ENCODE data around the gene PPDPF. TPM values are rescaled to one million over a fixed set of nuclear protein-coding genes. Genes with fewer than 3 reads are reported as not detected.
"Not testable (repeated sequence)": the region's sequence is repeated elsewhere in the genome, so short reads cannot be mapped to it uniquely, and the experiment has no call there.

Gene PPDPF
- total RNA-seq, 1 donor from 2014 or later: 54.2 TPM

DNA sequence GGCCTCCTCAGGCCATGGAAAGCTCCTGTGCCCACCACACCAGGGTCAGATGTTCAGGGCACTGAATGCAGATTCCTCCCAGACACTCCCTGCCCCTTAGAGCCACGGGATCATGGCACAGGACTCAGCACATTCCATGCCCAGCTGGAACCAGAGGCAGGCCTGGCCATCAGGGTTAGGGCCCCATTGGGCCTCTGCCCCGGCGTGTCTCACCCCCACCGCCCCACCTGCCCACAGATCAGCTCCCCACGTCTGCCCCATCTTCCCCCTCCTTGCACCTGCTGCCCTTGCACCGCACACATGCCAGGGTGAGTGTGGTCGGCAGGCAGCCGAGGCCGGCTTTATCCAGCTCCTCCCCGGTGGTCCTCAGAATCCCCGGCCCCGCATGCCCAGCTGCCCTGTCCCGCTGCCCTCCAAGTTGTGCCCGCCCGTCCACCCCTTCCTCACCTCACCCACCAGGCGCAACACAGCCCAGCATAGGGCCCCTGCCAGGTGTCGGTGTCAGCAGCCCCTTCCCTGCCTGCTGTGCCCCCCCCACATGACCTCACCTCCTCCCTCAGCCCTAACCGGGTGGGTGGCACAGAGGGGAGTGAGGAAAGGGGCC, 29.2 kb downstream of the PPDPF start:
- no peak for DNase-seq (ENCODE audit: low spot score)

DNA sequence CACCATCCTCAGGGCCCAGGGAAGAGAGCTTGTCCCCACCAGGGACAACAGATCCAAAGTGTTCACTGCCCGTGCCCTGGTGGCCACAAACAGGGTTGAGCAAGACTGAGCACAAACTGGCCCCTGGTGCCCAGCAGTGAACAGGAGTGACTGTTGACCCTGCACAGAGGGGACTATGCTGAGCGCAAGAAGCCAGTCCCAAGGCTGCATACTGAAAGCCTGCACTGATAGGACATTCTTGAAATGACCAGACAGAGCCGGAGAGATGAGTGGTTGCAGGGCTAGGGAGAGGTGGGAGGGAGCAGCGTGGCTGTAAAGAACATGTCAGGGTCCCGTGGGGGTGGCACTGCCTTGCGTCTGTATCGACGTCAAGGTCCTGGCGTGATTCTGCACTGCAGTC, 30.5 kb downstream of the PPDPF start:
- no peak for DNase-seq (ENCODE audit: low spot score)

DNA sequence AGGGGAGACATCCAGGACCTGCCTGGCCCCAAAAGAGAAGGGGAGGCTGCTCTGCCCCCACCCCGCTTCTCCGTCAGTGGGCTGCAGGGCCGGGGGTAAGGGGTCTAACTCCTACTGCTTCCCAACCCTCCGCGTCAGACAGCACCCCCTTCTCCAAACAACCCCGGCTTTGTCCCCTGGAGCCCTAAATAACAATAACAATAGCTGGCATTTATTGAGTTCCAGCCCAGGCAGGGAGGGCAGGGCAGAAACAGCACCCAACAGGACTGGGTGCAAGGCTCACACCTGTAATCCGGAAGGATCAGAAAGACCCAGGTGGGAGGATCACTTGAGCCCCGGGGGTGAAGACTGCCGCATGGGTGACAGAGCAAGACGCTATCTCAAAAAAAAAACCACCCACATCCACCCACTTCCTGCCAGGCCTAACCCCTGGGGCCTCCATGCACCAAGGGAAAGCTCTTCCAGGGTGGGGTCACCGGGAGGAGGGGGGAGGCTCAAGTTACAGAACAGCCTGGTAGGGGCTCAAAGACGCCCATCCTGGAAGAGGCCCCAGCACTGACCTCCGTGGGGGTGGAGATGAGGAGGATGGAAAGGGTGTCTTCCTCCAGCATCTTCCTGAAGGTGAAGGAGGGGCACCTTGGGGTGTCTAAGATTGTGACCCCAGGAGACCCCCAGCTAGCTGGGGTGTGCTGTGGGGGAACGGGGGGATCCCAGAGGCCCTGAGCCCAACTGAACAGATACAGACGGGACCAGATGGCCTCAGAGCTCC, 32.1 kb downstream of the PPDPF start:
- DNase-seq (ENCODE audit: low spot score): peak; percentile 36

- peak; percentile 53 for DNase-seq (ENCODE audit: low spot score)
Measured at GRCh38 chr20:63553251-63553932, 32.8 kb downstream of the PPDPF start.

GRCh38 chr20:63553933-63554290, 33.3 kb downstream of the PPDPF start, which contains the start of gene FNDC11:
Gene FNDC11 (plus strand): TSS chr20:63554159. CDS start chr20:63555664, 1,505 bp downstream.
- peak; percentile 31 for DNase-seq (ENCODE audit: low spot score)

DNA sequence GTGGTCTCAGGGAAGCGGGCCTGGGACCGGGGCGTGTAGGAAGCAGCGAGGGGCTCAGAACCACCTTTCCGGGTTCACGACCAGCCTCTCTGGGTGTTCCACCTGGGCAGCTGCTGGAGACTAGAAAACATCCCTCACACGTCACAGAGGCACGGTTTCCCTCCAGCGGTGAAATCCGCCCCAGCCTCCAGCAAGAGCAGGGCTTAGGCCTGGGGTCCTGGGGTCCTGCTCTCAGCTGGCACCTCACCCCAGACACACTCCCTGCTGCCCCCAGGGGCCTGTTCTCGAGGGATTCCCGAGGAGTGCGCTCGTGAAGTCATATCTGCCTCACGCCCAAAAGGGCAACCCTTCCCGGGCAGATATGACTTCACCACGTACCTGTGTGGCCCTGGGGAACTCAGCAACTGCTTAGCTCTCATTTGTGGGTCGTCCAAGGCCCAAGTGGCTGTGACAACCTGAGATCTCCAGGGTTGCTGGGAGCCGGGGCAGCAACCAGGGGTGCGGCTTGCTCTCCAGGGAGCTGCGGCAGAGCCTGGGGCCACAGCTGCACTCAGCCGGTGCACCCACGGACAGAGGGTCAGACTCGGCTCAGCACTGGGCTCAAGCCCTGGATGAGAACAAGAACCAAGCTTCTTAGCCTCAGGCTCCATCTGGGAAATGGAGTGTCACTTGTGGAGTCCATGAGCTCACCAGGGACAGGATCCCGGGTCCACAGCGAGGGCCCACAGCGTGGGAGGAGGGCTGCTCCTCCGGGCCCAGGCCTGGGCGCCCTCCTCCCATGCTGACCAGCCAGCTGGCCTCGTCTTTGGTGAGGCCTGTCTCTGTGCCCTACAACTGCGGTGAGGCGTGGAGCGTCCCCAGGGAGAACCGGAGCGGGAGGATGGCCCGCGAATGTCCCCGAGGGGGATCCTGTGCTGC, 34.1 kb downstream of the PPDPF start:
- DNase-seq (ENCODE audit: low spot score): no peak

- no peak for DNase-seq (ENCODE audit: low spot score)
Measured at GRCh38 chr20:63555661-63556381, 35.3 kb downstream of the PPDPF start.

DNA sequence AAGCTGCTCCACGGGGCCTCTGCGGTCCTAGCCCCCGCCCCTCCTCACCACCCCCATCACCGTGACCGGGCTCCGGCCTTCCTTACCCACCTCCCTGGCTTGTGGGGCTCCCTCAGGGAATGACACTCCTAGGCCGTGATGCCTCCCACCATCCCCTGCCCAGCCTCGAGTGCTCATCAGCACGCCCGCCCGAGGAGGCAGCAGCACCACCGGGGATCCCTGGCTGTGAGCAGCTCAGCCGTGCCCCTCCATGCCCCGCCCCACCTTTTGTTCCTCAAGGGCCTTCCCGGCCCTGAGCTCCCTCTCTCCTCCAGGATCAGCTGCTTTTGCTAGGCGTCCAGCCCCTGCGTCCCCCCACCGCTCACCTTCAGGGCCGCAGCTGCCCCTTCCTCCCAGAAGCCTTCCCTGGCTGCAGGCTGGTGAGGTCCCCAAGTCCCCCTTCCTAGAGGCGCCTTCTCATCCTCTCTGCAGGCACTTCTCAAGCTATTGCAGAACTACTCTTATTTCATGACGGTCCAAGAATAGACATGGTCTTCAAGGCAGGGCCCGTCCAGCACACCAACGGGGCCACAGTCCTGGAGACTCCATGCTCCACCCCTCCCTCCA, 36.4 kb downstream of the PPDPF start:
- no peak for DNase-seq (ENCODE audit: low spot score)

GRCh38 chr20:63557481-63557891, 36.9 kb downstream of the PPDPF start:
- DNase-seq (ENCODE audit: low spot score): no peak

- DNase-seq (ENCODE audit: low spot score): no peak
Measured at GRCh38 chr20:63558804-63559484, 38.4 kb downstream of the PPDPF start.

- DNase-seq (ENCODE audit: low spot score): not testable (repeated sequence)
Measured at GRCh38 chr20:63559485-63560332, 39.1 kb downstream of the PPDPF start.

GRCh38 chr20:63560333-63560805, 39.8 kb downstream of the PPDPF start:
- no peak for DNase-seq (ENCODE audit: low spot score)

- no peak for DNase-seq (ENCODE audit: low spot score)
Measured at GRCh38 chr20:63560856-63561609, 40.5 kb downstream of the PPDPF start.

DNA sequence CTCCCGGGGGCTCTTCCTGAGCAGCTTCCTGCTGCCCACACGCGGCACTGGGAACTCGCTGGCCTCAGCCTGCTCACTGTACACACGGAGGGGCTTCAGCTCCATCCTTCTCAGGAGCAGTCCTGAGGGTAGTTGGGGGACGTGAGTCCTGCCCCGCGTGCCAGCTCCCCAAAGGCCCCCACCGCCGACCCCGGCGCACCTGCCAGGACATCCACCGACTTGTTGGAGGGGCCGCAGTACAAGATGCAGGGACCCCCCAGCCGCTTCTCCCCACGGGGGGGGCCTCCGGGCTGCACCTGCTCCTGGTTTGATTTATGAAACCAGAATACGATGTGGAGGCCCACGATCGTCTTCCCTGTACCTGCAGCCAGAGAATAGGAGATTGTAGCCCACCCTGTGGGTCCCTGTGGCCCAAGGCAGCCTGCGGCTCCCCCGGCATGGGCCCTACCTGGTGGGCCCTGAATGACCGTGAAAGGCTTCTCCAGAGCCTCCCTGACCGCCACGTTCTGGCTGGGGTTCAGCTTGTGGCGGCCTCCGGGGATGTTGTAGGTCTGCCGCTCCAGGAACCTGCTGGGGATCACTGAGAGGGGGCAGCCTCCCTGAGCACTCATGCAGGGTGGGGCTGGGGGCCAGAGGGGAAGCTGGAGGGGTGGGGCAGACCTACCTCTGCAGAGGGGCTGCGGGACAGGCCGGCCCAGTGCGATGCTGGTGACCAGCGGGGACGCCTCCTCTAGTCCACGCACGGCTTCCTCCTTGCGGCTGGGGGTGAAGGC, 41.2 kb downstream of the PPDPF start:
- no peak for DNase-seq (ENCODE audit: low spot score)

DNA sequence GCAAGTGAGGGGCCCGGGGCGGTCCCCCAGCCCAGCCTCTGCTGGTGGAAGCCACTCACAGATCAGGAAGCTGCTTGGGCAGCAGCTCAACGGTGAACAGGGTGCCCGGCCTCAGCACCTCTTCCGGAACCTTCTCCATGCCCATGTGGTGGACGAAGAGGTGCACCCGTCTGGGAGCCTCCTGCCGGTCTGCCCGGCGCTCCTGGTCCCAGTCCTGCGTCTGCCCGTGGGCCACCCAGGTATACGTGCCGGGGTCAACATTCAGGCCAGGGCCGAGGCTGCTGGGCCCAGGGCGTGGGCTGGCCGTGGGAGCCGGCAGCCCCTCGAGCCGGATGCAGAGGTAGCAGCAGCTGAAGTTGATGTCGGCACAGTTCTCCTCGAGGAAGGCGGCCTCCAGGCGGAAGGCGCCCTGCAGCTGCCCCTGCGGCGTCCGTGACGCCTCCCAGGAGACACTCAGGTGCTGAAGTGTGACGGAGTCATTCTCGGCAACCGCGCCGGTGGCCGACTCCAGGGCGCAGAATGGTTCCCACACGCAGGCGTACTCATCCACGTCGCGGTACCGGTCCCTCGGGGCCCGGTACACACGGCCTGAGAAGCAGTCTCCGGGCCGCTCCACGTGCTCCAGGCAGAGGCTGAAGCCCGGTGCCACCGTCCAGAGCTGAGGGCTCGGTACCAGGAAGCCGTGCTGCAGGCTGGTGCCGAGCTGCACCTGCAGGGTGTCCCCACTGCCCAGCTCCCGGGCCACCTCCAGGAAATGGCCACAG, 42.1 kb downstream of the PPDPF start:
- DNase-seq (ENCODE audit: low spot score): no peak

GRCh38 chr20:63563225-63563935, 42.8 kb downstream of the PPDPF start:
- DNase-seq (ENCODE audit: low spot score): no peak

All from umbilical cord (tissue), 2 donors.